ENCODE measurements around the gene GAB4. TPM values are rescaled to one million over a fixed set of nuclear protein-coding genes. Genes with fewer than 3 reads are reported as not detected.

Gene GAB4
- total and polyA plus RNA-seq, 9 donors, result not detected

DNA sequence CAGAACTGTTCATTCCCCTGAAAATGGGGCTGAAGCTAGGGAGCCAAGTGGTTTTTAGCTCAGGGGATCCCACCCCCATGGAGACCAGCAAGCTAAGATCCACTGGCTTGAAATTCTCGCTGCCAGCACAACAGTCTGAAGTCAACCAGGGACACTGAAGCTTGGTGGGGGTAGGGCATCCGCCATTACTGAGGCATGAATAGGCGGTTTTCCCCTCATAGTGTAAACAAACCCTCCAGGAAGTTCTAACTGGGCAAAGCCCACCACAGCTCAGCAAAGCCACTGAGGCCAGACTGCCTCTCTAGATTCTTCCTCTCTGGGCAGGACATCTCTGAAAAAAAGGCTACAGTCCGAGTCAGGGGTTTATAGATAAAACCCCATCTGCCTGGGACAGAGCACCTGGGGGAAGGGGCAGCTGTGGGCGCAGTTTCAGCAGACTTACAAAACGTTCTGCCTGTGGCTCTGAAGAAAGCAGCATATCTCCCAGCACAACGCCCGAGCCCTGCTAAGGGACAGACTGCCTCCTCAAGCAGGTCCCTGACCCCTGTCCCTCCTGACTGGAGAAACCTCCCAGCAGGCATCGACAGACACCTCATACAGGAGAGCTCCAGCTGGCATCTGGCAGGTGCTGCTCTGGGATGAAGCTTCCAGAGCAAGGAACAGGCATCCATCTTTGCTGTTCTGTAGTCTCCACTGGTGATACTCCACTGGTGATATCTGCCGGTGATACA is 32.7 kb downstream of the GAB4 start:
- Histone ChIP-seq H3K4me1 (ENCODE audit: insufficient read depth) (no peaks in the 10 kb centered on the region), H3K27ac (no peak overlapping the region), H3K4me3 (no peak overlapping the region), H3K27me3 (no peaks in the 10 kb centered on the region), H3K9me3 (no peaks in the 10 kb centered on the region), H3K36me3 (no peaks in the 10 kb centered on the region)
- intact Hi-C loops (cut with DNase I), result no loop called here
- TF ChIP-seq CTCF (IDR thresholded peaks at IDR 0.05) (no peak), EP300 (IDR thresholded peaks at IDR 0.05) (no peak), POLR2A (IDR thresholded peaks at IDR 0.05) (no peak)
- 61 to 69% (median 64%) methylated on average over 10 of the region's 10 CpGs for WGBS, 3 donors
- no peak for DNase-seq

DNA sequence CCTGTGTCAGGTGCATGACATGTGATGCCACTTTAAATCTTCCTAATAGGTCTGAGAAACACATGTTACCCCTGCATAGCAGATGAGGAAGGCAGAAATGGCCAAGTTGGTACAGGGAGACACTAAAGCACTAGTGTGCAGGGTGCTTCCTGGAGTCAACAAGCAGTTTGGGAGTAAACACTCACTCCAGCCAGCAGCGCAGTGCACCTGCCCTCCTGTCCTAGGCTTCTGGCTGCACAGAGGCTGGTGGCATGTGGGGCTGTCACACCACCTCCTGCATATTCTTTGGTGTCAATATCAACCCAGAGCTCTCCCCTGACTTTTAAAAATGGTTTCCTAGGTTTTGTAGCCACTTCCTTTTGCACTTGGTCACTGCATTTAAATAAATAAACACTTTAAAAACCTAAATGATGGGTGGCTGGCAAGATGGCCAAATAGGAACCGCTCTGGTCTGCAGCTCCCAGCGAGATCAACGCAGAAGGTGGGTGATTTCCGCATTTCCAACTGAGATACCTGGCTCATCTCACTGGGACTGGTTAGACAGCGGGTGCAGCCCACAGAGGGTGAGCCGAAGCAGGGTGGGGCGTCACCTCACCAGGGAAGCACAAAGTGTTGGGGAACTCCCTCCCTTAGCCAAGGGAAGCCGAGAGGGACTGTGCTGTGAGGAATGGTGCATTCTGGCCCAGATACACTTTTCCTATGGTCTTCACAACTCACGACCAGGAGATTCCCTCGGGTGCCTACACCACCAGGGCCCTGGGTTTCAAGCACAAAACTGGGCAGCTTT is 33.5 kb downstream of the GAB4 start:
- intact Hi-C loops (cut with DNase I), result no loop called here
- H3K27ac ChIP-seq, result no peak overlapping the region
- no peaks in the 10 kb centered on the region for H3K9me3 ChIP-seq
- 71 to 74% (median 73%) methylated on average over 11 of the region's 11 CpGs for WGBS, 3 donors
- no peak for DNase-seq
- H3K36me3 ChIP-seq, result no peaks in the 10 kb centered on the region
- H3K27me3 ChIP-seq, result no peaks in the 10 kb centered on the region
- H3K4me1 ChIP-seq (ENCODE audit: insufficient read depth), result no peaks in the 10 kb centered on the region
- TF ChIP-seq EP300 (IDR thresholded peaks at IDR 0.05) (no peak), POLR2A (IDR thresholded peaks at IDR 0.05) (no peak), CTCF (IDR thresholded peaks at IDR 0.05) (no peak)
- no peak overlapping the region for H3K4me3 ChIP-seq

- no peak overlapping the region for H3K4me3 ChIP-seq
- H3K9me3 ChIP-seq, result no peaks in the 10 kb centered on the region
- DNase-seq, result no peak
- intact Hi-C loops (cut with DNase I), result no loop called here
- no peak for TF ChIP-seq POLR2A (IDR thresholded peaks at IDR 0.05)
- no peak for TF ChIP-seq CTCF (IDR thresholded peaks at IDR 0.05)
- TF ChIP-seq EP300 (IDR thresholded peaks at IDR 0.05), result no peak
- WGBS, 3 donors, result 81 to 93% (median 85%) methylated on average over 2 of the region's 2 CpGs
- H3K27me3 ChIP-seq, result no peaks in the 10 kb centered on the region
- H3K36me3 ChIP-seq, result no peaks in the 10 kb centered on the region
- H3K4me1 ChIP-seq (ENCODE audit: insufficient read depth), result no peaks in the 10 kb centered on the region
- no peak overlapping the region for H3K27ac ChIP-seq
Measured at GRCh38 chr22:16973591-16974297, 34.3 kb downstream of the GAB4 start.

DNA sequence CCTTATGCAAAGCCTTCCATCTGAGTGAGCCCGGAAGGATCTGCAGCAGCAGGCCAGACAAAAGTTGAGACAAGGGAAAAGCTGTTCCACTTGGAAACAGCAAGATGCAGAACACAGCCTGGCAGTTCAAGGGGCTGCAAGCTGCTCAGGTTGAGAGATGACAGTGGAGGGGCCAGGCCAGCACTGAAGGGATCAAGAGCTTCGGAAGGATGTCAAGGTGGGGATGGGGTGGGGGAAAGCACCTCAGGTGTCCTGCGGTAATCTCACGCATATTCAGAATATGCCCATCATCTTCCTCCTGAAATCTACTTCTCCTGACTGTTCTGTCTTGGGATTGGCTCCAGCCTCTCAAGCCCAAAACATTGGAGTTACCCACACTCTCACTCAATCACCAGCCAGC is 35.7 kb downstream of the GAB4 start:
- 82 to 88% (median 87%) methylated on average over 4 of the region's 4 CpGs for WGBS, 3 donors
- no peaks in the 10 kb centered on the region for H3K9me3 ChIP-seq
- intact Hi-C loops (cut with DNase I), result no loop called here
- TF ChIP-seq EP300 (IDR thresholded peaks at IDR 0.05) (no peak), POLR2A (IDR thresholded peaks at IDR 0.05) (no peak), CTCF (IDR thresholded peaks at IDR 0.05) (no peak)
- no peaks in the 10 kb centered on the region for H3K4me1 ChIP-seq (ENCODE audit: insufficient read depth)
- DNase-seq, result no peak
- H3K4me3 ChIP-seq, result no peak overlapping the region
- no peak overlapping the region for H3K27ac ChIP-seq
- no peaks in the 10 kb centered on the region for H3K36me3 ChIP-seq
- no peaks in the 10 kb centered on the region for H3K27me3 ChIP-seq
